ENCODE results near the gene CHMP5.
A peak's percentile ranks its signal among the peaks of the same experiment; 100 is the strongest.

Gene CHMP5

DNA sequence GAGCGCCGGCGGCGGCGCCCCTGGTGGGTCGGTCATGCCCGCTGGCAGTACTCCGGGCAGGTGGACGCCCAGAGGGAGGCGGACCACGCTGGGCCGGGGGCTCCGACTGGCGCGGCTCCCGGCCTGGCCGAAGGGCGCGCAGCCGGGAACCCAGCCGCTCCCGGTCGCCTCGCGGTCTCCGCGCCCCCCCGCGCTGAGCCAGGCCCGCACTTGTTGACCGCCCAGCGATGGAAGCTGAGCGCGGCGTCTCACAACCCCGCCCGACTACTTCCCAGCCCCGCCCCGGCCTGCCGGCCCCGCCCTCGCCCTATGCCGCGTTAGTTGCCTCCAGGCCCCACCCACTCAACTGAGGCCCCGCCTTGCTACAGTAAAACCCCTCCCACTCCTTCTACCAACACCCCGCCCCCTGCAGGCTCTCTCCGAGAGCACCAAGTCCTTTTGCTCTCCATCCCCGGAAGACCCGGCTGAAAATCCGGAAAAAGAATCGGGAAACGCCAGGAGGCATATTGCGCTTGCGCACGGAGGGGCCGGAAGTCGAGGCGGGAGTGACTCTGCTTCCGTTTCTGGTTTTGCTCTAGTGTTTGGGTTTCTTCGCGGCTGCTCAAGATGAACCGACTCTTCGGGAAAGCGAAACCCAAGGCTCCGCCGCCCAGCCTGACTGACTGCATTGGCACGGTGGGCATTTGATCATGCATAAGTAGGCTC is at the start of gene CHMP5, which contains the start of gene BAG1:
CHMP5 (plus strand) TSS at position 577 of the 705 bp plus-strand sequence; CDS start at position 607, 30 bp downstream.
BAG1 (minus strand) TSS at position 236 of the 705 bp plus-strand sequence.
- peak; percentile 96 to 99 (median 99) for DNase-seq

DNA sequence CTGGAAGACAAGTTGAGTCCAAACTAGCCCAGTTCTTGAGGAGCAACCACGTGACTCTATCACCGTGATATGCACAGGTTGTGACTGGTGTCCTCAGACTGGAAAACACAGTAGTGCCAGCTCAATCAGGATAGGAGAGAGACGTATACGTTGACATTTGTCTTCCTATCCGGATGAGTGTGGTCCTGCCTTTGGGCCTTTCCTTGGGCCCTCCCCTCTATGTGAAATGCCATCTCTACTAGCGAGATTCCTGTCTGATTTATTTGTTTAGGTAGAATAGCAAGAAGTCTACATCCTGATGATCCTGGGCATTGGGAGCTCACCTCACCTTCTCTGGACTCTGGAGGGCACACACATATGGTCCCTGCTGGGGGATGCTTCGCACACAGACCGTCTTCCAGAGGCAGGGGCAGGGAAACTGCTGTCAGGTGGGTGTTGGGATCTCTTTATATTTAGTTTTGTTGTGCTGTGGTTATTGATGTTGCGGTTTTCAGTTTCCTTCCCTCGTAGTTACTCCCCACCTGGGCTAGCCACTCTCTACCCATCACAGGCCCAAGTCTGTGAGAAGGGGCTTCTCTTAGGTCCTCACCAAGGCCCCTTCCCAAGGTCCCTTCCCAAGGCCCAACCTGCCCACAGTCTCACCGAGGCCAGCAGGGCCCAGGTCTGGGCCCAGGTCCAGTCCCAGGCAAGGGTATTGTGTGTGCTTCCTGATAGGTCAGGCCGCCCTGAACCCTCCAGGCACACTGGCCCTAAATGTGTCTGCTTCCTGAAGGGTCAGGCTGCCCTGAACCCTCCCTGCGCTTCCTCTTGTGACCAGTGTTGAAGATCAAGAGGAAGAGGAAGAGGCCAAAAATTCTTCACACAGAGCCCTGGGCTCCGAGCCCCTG is 43.9 kb upstream of the CHMP5 start:
- DNase-seq: no peak

DNA sequence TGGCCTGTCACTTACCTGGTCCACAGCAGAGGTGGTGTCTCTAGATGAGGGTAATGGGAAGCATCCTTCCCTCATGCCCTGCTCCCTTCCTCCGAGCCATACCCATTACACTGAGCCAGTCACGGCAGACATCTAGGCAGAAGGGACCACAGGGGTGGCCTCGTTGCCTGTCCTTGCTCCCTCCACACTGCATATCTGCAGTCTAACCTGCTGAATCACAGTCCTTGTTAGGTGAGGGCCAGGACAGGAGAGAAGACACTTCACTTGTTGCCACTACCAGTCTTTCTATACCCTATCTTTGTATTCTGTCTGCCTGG is 43.3 kb upstream of the CHMP5 start:
- no peak for DNase-seq

DNA sequence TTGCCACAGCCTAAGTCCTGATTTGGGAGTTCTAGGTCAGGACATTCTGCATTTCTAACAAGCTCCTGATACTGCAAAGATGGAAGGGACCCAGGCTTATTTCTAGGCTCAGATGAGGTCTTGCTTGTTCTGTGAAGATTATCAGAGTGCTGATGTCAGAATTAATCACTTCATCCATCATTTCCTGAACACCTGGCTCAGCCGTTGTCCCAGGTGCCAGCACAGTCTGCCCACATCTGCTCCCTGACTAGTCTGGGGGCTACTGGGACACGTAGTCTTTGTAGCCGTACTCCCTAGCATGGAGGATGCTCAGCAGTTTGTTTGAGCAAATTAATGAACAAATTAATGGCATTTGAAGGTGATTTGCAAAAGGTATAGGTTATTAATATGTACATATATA is 42.8 kb upstream of the CHMP5 start:
- no peak for DNase-seq

DNA sequence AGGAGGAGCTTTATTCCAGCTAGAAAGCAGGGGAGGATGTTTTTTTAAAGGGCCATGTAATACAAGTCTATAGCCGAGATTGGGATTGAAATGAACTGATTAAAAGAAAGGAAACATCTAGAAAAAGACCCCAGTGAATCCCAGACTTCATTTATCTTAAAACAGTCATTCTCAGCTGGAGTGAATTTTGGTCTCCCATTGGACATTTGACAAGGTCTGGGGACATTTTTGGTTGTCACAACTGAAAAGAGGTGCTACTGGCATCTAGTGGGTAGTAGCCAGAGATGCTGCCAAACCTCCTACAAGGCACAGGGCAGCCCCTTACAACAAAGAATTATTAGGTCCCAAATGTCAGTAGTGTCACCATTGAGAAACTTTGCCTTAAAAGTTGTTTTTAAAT is 41.2 kb upstream of the CHMP5 start:
- no peak for DNase-seq

DNA sequence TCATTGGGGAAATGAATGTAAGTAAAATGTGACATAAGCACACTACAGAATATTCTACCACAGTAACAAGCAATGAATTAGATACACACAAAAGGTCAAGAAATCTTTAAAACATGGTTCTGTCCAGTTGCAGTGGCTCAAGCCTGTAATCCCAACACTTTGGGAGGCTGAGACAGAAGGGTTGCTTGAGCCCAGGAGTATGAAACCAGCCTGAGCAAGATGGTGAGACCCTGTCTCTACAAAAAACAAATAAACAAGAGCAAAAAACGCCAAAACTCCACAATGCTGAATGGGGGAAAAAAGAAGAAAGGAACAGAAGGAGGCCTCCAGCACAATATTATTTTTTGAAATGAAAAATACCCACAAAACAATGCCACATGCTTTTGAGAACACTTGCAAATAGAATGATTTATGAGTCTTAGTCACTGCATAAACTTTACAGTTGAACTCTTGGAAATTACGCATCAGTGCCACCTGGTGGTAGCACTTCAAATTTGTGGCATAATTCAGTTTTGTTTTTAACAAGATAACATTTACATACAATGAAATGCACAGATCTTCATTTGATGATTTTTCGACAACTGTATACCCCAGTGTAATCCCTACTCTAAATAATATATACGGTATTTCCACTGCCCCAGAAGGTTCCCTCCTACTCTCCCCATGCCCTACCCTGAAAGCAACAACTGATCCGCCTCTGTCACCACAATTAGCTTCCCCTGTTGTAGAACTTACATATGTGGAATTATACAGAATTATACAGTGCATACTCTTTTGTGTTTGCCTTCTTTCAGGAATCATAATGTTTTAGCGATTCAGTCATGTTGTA is 39.3 kb upstream of the CHMP5 start:
- DNase-seq: peak in 3 of 4 experiments; percentile 11 to 49 (median 43)

DNA sequence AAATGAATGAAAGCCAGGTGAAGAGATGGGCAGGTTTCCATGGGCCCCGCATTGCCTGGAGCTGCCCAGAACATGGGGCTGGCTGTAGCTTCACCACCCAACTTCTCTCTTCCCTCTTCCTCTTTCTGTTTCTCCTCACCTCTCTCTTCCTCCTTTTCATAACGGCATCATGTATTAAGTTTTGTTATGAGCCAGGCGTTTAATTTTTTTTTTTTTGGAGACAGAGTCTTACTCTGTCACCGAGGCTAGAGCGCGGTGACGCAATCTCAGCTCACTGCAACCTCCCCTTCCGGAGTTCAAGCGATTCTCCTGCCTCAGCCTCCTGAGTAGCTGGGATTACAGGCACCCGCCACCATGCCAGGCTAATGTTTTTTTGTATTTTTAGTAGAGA is 37.8 kb upstream of the CHMP5 start:
- no peak for DNase-seq

DNA sequence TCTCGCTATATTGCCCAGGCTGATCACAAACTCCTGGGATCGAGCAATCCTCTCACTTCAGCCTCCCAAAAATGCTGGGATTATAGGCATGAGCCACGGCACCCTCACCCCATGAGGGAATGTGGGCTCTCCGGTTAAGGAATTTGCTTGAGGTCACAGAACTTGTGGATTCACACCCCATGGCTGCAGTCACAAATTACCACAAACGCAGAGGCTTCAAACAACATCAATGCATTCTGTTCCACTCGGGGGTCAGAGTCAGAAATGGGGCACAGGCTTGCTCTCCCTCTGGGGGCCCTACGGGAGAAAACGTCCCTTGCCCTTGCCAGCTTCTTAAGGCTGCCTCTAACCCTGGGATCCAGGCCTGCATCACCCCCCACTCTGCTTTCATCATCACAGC is 37.1 kb upstream of the CHMP5 start:
- no peak for DNase-seq

DNA sequence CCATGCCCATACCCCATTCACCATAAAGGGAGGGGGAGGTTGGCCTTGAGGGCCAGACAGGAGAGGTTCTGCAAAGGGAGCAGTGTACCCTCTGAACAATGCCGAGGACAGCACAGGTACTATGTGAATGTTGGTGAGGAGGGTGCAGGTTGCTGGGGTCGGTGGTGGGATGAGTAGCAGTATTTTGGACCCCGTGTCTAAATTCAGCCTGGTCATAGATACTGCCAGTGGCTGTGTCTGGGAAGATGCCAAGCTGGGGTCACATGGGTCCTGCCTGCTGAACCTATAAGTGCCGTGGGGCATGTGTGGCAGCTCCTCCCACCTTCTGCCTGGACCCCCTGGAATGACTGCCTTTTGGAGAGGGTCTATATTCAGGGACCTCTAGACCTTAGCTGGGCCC is 36.2 kb upstream of the CHMP5 start:
- DNase-seq: no peak

DNA sequence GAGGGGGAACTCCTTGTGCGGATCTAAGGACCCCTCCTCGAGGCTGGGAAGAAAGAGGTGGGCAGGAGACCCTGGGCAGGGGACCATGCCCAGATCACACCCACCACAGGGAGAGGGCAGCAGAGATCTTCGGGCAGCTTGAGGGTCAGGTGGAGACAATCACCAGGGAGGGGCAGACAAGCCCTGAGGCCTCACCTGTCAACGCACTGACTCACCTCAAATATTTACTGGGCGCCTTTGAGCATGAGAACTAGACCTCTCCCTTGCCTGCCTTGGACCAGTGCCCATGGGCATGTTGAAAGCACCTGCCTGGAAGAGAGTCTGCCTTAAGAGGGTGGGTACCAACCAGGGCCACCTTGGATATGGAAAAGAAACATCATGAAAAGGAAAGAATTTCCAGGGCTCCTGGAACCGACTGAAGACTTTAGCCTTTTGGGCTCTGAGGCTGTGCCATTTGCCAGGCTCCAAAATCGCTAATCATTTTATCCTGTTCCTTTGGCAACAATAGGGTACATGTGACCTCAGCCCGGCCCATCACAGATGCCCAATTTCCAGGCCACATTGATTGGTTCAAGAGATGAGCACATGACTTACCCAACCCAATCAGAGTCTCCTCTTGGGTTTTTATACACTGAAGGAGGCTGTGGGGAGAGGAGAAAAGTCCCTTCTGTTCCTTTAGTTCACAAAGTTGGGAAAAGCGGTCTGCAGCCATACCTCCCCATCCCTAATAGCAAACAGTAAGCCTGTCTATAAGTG is 35.3 kb upstream of the CHMP5 start:
- no peak for DNase-seq

DNA sequence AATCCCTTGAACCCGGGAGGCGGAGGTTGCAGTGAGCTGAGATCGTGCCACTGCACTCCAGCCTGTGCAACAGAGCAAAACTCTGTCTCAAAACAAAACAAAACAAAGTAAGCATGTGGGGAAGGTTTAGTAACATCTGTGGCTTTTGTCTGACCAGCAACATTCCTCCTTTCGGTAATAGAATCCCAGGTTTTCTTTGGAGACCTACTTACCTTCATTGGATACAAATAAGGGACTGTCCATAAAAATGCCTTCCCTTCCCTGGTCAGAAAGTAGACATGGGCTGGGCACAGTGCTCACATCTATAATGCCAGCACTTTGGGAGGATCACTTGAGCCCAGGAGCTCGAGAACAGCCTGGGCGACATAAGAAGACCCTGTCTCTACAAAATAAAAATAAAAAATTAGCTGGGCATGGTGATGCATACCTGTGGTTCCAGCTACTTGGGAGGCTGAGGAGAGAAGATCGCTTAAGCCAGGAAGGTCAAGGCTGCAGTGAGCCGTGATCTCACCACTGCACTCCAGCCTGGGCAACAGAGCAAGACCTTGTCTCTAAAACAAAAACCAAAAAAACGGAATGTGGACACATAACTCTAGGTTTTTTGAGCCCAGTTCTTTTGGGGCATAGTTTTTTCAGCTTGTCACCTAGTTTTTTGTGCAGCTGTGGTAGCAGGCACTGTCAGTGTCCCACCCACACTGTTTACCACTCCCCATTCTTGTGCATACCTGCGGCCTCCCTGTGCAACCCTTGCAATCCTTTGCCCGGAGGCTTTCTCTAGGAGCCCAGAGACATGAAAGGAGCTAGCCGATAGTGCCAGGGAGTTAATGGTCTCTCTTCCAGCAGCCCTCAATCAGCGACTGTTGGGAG is 33.9 kb upstream of the CHMP5 start:
- DNase-seq: no peak

DNA sequence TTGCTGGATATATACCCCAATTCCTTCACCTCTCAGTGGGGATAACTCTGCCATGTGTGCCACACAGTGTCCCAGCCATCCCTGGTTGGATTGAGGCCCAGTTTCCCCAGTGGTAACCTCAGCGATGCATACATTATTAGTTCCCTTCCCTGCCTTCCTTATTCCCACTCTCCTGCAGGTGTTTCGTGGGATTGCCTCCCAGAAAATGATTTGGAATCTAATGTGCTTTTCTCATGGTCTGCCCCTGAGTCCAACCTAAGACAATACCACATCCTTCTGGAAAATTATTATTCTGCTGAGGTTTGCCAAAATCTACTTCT is 33.3 kb upstream of the CHMP5 start:
- no peak for DNase-seq

DNA sequence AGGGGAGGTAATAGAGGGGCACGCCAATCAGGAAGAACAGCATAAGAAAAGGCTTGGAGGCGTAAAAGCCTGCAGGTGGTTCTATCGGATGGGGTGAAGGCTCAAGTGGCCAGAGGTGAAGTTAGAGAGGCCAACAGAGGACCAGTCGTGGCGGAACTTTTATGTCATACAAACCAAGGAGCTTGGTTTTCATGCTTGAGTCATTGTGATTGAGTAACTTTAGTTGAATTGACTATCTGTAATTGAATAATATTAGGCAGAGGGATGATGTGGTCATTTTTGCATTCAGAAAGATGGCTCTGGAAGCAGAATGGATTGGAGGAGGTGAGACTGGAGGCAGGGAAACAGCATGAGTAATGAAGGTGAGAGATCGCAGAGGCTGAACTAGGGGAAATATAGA is 32.0 kb upstream of the CHMP5 start:
- no peak for DNase-seq

DNA sequence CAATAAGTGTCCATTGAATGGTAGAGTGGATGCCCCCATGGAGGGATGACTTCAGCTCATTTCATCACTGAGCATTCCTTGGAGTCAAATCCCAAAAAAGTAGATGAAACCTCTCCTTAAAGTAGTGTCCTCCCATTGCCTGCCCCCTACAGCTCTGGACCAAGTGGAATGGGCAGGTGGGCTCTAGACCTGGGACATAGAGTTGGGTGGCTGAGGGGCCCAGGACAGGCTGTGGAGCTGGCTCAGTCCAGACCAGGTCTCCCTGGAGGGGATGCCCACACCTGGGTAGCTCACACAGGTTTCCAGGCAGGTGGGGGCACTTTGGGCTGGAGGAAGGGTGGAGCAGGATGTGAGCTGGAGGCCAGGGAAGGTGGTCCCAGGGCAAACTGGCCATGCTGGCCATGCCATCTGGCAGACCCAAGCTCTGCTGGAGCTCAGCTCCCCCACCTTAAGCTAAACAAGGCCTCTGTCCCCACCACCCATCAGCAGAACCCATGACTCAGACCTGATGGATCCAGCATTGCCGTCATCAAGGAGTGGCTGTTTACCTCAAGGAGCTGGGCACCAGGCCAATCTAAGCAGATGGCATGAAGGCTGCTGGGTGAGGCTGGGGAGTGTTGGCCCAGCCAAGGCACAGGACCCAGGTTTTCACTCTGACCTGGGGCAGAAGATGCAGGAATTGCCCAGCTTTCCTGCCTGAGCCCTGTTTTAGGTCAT is 31.1 kb upstream of the CHMP5 start:
- DNase-seq: no peak

DNA sequence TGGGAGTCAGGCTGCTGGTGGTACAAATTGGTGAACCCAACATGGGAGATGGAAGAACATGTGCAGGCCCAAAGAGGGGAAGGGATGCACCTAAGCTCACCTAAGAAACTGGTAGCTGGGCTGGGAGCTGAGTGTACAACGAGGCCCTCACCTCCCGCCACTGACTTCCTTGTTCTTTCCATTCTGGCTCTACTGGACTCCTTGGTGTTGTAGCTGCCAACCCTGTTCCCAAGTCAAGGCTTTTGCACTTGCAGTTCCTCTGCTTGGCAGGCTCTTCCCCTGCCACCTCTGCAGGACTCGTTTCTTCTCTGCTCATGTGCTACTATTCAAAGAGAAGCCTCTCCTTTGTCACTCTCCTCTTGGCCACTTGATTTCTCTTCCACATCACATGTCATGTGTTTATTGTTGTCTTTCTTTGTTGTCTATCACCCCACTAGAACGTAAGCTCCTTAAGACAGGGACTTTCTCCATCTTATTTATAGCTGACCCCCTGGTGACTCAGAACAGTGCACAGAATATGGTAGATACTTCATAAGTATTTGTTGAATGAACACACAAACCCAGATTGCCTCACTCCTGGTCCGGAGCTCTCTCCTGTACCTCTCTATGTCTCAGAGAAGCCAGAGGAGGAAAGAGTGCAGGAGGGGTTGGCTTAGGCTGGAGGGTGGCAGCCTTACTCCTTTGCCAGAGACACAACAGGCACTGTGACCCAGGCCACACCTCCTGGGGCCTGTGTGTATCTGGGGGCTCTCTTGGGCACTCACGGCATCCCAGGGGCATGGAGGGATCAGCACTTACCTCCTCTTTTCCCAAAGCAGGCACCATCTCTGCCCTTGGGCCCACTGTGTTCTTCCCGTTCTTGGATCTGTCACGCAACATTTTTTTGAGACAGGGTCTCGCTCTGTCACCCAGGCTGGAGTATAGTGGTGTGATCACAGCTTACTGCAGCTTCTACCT is 30.1 kb upstream of the CHMP5 start:
- DNase-seq: no peak

DNA sequence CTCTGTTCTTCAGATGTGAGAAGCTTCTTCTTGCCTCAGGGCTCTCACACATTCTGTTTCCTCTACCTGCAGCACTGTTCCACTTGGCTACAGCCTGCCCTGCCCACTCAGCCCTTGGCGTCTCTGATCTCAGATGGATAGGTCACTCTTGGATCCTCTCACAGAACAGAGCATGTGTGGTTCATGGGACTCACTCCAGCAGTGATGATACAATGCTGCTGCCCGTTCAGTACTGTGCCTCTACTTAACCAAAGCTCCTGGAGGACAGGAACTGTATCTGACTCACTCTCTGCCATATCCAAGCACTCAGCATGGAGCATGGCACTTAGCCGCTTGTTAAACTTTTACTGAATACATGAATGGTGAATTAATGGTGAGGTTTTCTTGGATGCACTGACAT is 28.3 kb upstream of the CHMP5 start:
- no peak for DNase-seq

DNA sequence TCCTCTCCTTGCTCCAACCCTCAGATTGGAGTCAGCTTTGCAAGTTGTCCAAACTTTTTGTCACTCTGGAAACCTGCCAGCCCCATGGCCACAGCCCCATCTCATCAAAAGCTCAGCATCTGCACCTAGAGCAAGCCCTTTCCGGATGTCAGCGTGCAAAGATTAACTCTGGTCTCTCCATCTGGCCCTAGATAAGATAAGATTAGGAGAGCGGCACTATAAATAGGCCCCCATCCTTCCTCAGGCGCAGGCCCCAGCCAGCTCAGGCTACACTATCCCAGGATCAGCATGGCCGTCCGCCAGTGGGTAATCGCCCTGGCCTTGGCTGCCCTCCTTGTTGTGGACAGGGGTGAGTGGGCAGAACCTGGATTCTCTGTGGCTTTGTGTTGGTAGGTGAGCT is 24.9 kb upstream of the CHMP5 start, which contains the start of gene SPINK4:
SPINK4 (plus strand) TSS at position 247 of the 400 bp plus-strand sequence; CDS start at position 289, 42 bp downstream.
- no peak for DNase-seq

DNA sequence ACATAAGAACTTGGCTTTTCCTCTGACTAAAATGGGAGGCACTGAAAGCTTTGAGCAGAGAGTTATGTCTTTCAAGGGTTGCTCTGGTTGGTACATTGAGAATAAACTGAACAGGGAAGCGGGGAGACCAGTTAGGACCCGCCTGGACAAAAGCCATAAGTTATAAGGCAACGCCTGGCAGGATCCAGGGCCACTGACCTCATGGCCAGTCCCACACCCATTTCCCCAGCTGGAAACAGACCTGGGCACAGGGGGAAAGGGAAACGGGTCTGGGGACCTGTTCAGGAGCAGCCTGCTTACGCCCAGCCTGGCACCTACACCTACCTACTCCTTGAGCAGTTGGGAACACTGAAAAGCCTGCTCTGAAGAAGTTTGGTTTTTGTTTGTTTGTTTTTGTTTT is 23.6 kb upstream of the CHMP5 start:
- no peak for DNase-seq

DNA sequence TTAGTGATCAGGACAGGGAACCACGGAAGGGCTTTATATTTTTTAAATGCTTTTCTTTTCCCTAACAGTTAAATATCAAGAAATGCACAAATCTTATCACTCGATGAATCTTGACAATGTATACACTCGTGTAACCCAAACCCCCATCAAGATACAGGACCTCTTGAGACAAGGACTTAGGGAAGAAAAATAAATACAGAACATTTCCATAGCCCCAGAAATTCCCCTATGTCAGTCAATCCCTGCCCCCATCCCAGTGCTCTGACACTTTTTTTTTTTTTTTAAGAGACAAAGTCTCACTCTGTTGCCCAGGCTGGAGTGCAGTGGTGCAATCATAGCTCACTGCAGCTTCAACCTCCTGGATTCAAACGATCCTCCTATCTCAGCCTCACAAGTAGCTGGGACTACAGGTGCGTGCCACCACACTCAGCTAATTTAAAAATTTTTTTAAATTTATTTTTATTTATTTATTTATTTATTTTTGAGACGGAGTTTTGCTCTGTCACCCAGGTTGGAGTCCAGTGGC is 22.2 kb upstream of the CHMP5 start:
- DNase-seq: no peak
